ENCODE data around the gene PPM1H.

Gene PPM1H

GRCh38 chr12:62859321-62859737 lies 75.6 kb downstream of the PPM1H start:
- H3K4me1 ChIP-seq = peaks cover 0 to 53% (median 20%) of the 10 kb centered on the region in 4 donors
- intact Hi-C loops (cut with DNase I; ENCODE audit: low total_unique reads) = no loop called here

GRCh38 chr12:62856454-62856853 lies 78.5 kb downstream of the PPM1H start:
- no peak overlapping the region for H3K4me3 ChIP-seq
- no peaks in the 10 kb centered on the region for H3K36me3 ChIP-seq
- intact Hi-C loops (cut with DNase I; ENCODE audit: low total_unique reads) = no loop called here
- no peak for DNase-seq
- no peak overlapping the region for H3K27ac ChIP-seq
- no peaks in the 10 kb centered on the region for H3K27me3 ChIP-seq
- no peaks in the 10 kb centered on the region for H3K9me3 ChIP-seq
- H3K4me1 ChIP-seq = peaks cover 0 to 30% (median 13%) of the 10 kb centered on the region in 4 donors
- no peak for TF ChIP-seq CTCF (IDR thresholded peaks at IDR 0.05)

More at GRCh38 chr12:62859321-62859737, 75.6 kb downstream of the PPM1H start:
- Histone ChIP-seq H3K27me3 (no peaks in the 10 kb centered on the region), H3K27ac (peak overlapping the region; percentile 66 to 74), H3K4me3 (no peak overlapping the region), H3K9me3 (no peaks in the 10 kb centered on the region), H3K36me3 (no peaks in the 10 kb centered on the region)
- DNase-seq = no peak
- no peak for TF ChIP-seq CTCF (IDR thresholded peaks at IDR 0.05)

- Histone ChIP-seq H3K36me3 (no peaks in the 10 kb centered on the region), H3K27ac (no peak overlapping the region), H3K4me1 (peaks cover 0 to 6% (median 3%) of the 10 kb centered on the region in 4 donors), H3K4me3 (no peak overlapping the region), H3K27me3 (no peaks in the 10 kb centered on the region), H3K9me3 (no peaks in the 10 kb centered on the region)
- no peak for DNase-seq
- intact Hi-C loops (cut with DNase I; ENCODE audit: low total_unique reads) = no loop called here
- TF ChIP-seq CTCF (IDR thresholded peaks at IDR 0.05) = no peak
Observed at GRCh38 chr12:62854024-62854423, 80.9 kb downstream of the PPM1H start.

- H3K4me3 ChIP-seq = no peak overlapping the region
- no peaks in the 10 kb centered on the region for H3K36me3 ChIP-seq
- no peak for DNase-seq
- TF ChIP-seq CTCF (IDR thresholded peaks at IDR 0.05) = no peak
- H3K27me3 ChIP-seq = no peaks in the 10 kb centered on the region
- H3K27ac ChIP-seq = no peak overlapping the region
- no peaks in the 10 kb centered on the region for H3K9me3 ChIP-seq
- peaks cover 0 to 17% (median 5%) of the 10 kb centered on the region in 4 donors for H3K4me1 ChIP-seq
- intact Hi-C loops (cut with DNase I; ENCODE audit: low total_unique reads) = no loop called here
Observed at GRCh38 chr12:62849398-62849797, 85.6 kb downstream of the PPM1H start.

GRCh38 chr12:62848418-62848817 lies 86.5 kb downstream of the PPM1H start:
- intact Hi-C loops (cut with DNase I; ENCODE audit: low total_unique reads) = no loop called here
- no peak for DNase-seq

More at GRCh38 chr12:62848418-62848817, 86.5 kb downstream of the PPM1H start:
- H3K4me1 ChIP-seq = peaks cover 0 to 17% (median 5%) of the 10 kb centered on the region in 4 donors
- TF ChIP-seq CTCF (IDR thresholded peaks at IDR 0.05) = no peak
- peak overlapping the region; percentile 42 to 45 for H3K27ac ChIP-seq
- no peaks in the 10 kb centered on the region for H3K27me3 ChIP-seq
- H3K36me3 ChIP-seq = no peaks in the 10 kb centered on the region
- no peak overlapping the region for H3K4me3 ChIP-seq
- no peaks in the 10 kb centered on the region for H3K9me3 ChIP-seq
